Stimulated activated naive CD8-positive, alpha-beta T cell treated with anti-CD3 and anti-CD28 coated beads, Interleukin-15, Interleukin-2, amounts not matched to agents 100 U/mL and 50 U/mL, for 24 hours (primary cell): ENCODE measurements around the gene ALG6.
"Not testable (repeated sequence)": the region's sequence is repeated elsewhere in the genome, so short reads cannot be mapped to it uniquely, and the experiment has no call there.

Source experiments
- ATAC-seq: fragments of 150-1000 bp; cut with Tn5 transposase; one replicate; pipeline ENCODE4 v1.10.0; 2021
- DNase-seq: peaks from one replicate; pipeline ENCODE4 v3.0.0; 2021

ALG6 gene

GRCh38 chr1:63328781-63329180 lies 38.6 kb upstream of the ALG6 start:
- ATAC-seq = no peak
- no peak for DNase-seq

DNA sequence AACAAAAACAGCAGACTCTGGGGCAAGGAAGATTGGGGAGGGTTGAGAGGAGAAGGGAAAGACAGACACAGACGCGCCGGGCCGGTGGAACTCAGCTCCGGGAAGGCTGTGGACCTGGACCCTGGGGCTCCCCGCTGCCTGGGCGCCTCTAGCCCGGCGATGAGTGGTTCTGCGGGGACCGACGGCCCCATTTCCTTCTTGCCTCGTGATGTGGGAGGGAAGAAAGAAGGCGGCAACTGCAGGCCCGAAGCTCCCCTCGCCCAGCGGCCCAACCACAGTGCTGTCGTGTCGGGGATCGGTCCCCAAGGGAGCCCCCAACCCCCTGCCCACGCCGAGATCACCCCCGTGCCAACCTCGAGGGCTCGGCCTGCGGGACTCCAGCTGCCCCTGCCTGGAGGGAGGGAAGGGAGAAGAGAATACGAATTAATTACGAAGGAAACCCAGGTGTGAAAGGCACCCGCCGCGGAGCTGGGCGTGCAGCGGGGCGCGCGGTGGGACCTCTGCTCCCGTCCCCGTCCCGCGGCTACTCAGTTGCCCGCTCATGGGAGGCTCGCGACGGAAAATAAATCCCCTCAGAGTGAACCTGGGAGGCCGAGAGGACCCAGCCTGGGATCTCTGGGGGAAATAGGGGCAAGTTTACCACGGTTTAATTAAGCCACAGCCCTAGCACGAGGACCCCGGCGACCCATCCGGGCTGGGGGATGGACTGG lies 37.7 kb upstream of the ALG6 start:
- ATAC-seq (no peak), DNase-seq (no peak)

- ATAC-seq (no peak), DNase-seq (no peak)
Measured at GRCh38 chr1:63330331-63330916, 37.0 kb upstream of the ALG6 start.

- no peak for ATAC-seq
- DNase-seq = no peak
Measured at GRCh38 chr1:63342402-63342801, 25.0 kb upstream of the ALG6 start.

DNA sequence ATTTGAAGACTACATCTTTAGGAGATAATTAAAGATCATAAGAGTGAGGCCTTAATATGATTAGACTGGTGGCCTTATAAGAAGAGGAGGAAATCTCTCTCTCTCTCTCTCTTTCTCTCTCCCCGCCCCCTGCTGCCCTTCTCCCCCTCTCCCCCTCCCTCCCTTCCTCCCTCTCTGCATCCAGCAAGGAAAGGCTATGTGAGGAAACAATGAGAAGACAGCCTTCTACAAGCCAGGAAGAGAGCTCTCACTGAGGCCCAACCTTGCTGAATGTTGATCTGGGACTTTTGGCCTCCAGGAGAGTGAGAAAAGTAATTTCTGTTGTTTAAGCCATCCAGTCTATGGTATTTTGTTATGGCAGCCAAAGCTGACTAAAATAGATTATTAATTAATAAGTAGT lies 23.5 kb upstream of the ALG6 start:
- ATAC-seq = no peak

DNA sequence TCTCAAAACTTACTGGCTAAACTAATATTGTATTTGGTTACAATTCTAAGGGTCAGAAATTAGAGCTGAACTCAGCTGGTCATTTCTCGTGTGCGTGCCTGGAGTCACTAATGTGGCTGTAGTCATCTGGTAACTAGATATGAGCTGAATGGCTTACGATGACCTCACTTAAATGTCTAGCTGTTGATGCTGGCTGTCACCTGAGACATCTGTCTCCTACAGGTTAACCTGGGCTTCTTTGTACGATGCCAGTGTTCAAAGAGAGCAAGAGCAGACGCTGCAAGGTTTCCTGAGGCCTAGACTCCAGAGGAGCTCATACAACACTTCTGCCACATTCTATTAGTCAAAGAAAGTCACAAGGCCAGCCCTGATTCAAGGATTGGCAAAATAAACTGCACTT lies 17.1 kb upstream of the ALG6 start:
- no peak for DNase-seq
- ATAC-seq = no peak

More for the DNA sequence above, 23.5 kb upstream of the ALG6 start:
- DNase-seq = no peak

- DNase-seq (no peak), ATAC-seq (no peak)
Measured at GRCh38 chr1:63352736-63353135, 14.7 kb upstream of the ALG6 start.

- not testable (repeated sequence) for ATAC-seq, DNase-seq
Measured at GRCh38 chr1:63356234-63356633, 11.2 kb upstream of the ALG6 start.

DNA sequence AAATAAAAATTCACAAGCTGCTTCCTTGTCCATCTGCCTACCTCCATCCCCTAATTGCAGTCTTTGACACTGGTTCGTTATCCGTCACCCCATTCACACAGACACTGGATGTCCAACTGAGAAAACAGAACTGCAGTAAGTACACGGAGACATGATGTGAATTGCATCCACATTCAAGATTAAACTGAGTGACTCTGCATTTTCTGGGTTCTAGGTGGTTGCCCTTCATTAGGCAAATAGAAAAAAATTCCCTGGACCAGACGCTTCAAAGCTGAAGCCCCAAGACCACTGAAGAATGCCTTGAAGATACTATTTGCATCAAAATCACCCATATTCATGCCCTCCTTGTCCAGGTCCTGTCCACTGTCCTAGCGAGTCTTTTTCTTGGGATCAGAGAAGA lies 7.9 kb upstream of the ALG6 start:
- DNase-seq (no peak), ATAC-seq (no peak)

DNA sequence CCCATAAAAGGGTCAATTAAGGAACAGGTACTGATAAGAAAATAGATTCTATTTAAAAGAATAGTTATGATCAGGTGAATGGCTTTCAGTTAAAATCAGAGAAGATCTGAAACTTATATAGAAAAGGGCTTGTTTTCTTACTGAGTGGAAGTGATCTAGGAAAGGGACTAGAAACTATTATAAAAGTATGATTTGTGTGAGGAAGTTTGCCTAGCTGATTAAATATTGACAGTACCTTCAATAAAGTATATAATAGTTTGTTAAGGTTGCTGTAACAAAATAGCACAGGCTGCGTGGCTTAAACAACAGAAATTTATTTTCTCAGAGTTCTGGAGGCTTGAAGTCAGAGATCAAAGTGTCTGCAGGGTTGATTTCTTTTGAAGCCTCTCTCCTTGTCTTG lies 5.4 kb upstream of the ALG6 start:
- DNase-seq (no peak), ATAC-seq (no peak)

- ATAC-seq (no peak), DNase-seq (no peak)
Measured at GRCh38 chr1:63362578-63362977, 4.8 kb upstream of the ALG6 start.

GRCh38 chr1:63363014-63363413 lies 4.4 kb upstream of the ALG6 start:
- ATAC-seq = no peak
- DNase-seq = no peak

DNA sequence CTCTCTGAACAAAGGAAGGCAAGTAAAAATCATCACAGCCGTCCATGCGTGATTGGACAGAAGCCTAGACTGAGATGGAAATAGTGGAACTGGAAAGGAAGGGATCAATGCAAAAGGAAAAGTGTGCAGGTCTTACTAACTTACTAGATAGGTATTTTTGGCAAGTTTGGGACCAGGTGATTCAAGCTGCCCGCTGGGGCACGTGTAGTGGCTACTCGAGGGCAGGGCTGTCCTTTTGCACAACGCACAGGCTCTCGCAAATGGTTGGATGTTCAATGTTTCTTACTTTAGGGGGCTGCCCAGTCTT lies 566 bp upstream of the ALG6 start:
- DNase-seq (no peak), ATAC-seq (no peak)

GRCh38 chr1:63368131-63368530 lies 704 bp downstream of the ALG6 start:
- no peak for ATAC-seq
- DNase-seq = no peak

GRCh38 chr1:63379583-63379982 lies 12.2 kb downstream of the ALG6 start:
- no peak for DNase-seq
- no peak for ATAC-seq

GRCh38 chr1:63381741-63382140 lies 14.3 kb downstream of the ALG6 start:
- ATAC-seq (no peak), DNase-seq (no peak)

- DNase-seq (no peak), ATAC-seq (no peak)
Measured at GRCh38 chr1:63401945-63402344, 34.5 kb downstream of the ALG6 start.

DNA sequence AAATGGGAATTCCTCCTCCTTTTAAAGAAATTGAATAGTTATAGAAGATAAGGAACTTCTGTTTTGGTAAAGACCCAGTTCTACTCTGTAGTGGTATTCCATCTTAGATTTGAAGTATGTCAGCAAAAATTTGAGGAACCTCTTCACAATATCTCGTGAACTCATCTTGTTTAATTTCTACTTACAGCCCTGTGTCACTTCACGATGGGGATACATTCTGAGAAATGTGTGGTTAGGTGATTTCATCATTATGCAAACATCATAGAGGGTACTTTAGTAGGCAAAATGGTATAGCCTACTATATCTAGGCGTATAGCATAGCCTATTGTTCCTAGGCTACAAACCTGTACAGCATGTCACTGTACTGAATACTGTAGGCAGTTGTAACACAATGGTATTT lies 36.0 kb downstream of the ALG6 start:
- DNase-seq (no peak), ATAC-seq (no peak)

GRCh38 chr1:63405021-63405420 lies 37.6 kb downstream of the ALG6 start:
- DNase-seq = no peak
- no peak for ATAC-seq

DNA sequence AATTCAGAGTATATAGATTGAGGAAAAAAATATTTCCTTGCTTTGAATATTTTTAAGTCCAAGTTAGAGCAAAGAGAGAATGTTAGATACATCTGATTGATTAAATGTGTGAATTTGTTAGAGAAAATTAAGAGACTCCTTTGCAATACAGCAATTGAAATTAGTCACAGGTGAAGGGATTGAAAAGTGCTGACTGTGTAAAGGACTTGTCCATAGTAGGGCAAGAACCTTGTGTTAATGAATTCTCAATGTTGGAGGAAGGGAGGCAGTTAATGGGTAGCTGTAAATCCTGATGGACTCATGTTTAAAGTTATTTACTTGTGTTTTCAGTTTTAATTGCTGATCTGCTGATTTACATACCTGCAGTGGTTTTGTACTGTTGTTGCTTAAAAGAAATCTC lies 38.6 kb downstream of the ALG6 start:
- ATAC-seq = no peak
- DNase-seq = no peak

- ATAC-seq (no peak), DNase-seq (no peak)
Measured at GRCh38 chr1:63407002-63407401, 39.6 kb downstream of the ALG6 start.

- DNase-seq (no peak), ATAC-seq (no peak)
Measured at GRCh38 chr1:63408331-63408730, 40.9 kb downstream of the ALG6 start.

DNA sequence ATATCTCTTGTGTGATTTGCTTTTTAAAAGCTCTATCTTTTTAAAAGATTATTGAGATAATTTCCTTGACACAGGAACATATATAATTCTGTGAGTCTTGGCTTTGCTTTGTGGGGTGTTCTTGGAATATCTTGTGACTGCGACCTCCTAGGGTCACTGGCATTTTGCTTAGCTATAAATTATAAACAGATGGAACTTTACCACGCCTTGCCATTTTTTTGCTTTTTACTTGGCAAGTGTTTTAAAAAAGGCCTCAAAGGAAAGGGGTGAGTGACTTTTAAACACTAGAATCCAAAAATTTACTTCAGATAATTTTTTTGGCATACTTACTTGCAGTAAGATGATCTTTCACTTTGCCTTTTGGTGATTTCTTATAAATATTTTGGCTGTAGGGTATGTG lies 43.6 kb downstream of the ALG6 start:
- ATAC-seq = no peak

DNA sequence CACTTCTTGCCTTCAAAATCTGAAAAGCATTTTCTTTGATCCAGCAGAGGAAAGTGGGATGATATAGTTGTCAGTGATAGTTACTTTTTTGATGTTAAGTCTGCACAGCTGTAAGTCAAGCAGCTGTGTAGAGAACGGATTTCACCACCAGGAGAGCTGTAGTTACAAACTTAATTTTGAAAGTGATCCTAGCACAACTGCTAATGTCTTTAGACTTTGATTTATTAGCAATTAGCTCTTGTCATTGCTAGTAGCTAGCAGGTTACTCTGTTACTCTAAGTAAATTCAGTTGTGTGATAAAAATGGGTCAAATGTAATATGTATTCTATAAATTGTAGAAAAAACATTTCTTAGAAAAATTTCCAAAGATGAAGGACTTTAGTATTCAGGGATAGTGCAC lies 46.0 kb downstream of the ALG6 start:
- ATAC-seq (no peak), DNase-seq (no peak)

More for the DNA sequence above, 43.6 kb downstream of the ALG6 start:
- no peak for DNase-seq
